ENCODE measurements around the gene MAP4K3. TPM values are rescaled to one million over a fixed set of nuclear protein-coding genes. Genes with fewer than 3 reads are reported as not detected.
"Not testable (repeated sequence)": the region's sequence is repeated elsewhere in the genome, so short reads cannot be mapped to it uniquely, and the experiment has no call there.

The MAP4K3 gene
- total and polyA plus RNA-seq, 12 donors, result 8.1 to 49.0 (median 40.2) TPM

DNA sequence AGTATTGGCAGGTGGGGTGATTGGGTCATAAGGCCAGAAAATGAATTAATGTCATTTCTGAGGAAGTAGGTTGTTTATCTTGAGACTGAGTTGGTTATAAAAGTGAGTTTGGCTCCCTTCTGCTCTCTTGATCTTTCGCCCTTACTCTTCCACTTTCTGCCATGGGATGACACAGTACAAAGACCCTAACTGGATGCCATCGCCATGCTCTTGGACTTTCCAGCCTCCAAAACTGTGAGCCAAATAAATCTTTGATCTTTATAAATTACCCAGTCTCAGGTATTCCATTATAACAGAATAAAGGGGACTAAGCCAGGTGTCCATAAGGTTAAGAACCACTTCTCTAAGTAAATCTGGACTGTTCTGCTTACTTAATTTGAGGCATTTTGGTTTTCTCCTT lies 44.4 kb downstream of the MAP4K3 start:
- no peak for DNase-seq
- no peak for ATAC-seq
- Histone ChIP-seq H3K9me3 (no peaks in the 10 kb centered on the region), H3K36me3 (no peaks in the 10 kb centered on the region), H3K4me1 (peaks cover 13 to 68% (median 48%) of the 10 kb centered on the region in 9 donors), H3K27me3 (no peaks in the 10 kb centered on the region), H3K27ac (no peak overlapping the region), H3K4me3 (no peak overlapping the region)
- 76 to 78% methylated on average over 2 of the region's 2 CpGs for WGBS, 2 donors
- intact Hi-C loops (cut with DNase I), result no loop called here
- TF ChIP-seq, protein P1, sequence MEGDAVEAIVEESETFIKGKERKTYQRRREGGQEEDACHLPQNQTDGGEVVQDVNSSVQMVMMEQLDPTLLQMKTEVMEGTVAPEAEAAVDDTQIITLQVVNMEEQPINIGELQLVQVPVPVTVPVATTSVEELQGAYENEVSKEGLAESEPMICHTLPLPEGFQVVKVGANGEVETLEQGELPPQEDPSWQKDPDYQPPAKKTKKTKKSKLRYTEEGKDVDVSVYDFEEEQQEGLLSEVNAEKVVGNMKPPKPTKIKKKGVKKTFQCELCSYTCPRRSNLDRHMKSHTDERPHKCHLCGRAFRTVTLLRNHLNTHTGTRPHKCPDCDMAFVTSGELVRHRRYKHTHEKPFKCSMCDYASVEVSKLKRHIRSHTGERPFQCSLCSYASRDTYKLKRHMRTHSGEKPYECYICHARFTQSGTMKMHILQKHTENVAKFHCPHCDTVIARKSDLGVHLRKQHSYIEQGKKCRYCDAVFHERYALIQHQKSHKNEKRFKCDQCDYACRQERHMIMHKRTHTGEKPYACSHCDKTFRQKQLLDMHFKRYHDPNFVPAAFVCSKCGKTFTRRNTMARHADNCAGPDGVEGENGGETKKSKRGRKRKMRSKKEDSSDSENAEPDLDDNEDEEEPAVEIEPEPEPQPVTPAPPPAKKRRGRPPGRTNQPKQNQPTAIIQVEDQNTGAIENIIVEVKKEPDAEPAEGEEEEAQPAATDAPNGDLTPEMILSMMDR (IDR thresholded peaks at IDR 0.05), result no peak

DNA sequence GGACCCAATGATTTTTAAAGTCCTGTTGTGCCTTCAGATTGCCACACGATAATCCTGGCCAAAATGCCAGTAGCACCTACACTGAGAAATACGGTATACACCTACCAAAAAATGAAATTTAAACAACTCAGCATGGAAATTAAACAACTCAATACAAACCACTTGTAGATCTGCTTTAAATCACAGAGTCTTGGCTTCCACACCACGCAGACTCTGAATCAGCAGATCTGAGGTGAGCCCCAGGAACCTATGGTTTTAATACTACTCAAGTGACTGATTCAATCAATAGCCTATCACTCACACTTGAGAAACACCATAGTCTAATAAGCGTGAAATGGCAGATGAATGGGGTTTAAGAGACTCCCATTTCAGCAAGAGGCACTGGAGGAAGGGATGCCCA lies 46.9 kb downstream of the MAP4K3 start:
- peaks cover 13 to 62% (median 49%) of the 10 kb centered on the region in 9 donors for H3K4me1 ChIP-seq
- DNase-seq, result no peak
- no peak overlapping the region for H3K27ac ChIP-seq
- TF ChIP-seq, protein P1 (IDR thresholded peaks at IDR 0.05), result no peak
- H3K9me3 ChIP-seq, result peaks cover 0 to 9% (median 0%) of the 10 kb centered on the region in 11 donors
- no peaks in the 10 kb centered on the region for H3K27me3 ChIP-seq
- ATAC-seq, result no peak
- H3K4me3 ChIP-seq, result no peak overlapping the region
- WGBS, 2 donors, result 86 to 89% methylated on average over 4 of the region's 4 CpGs
- no peaks in the 10 kb centered on the region for H3K36me3 ChIP-seq
- intact Hi-C loops (cut with DNase I), result no loop called here

DNA sequence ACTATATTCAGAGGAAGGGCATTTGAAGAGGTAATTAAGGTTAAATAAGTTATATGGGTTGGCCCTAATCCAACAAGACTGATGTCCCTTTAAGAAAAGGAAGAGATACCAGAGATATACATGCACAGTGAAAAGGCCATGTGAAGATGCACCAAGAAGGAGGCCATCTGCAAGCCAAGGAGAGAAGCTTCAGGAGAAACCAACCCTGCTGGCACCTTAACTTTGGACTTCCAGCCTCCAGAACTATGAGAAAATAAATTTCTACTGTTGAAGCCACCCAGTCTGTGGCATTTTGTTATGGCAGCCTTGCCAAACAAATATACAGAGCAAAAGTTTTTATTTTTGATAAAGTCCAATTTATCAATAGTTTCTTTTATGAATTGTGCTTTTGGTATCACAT lies 51.0 kb downstream of the MAP4K3 start:
- peaks cover 0 to 9% (median 0%) of the 10 kb centered on the region in 11 donors for H3K9me3 ChIP-seq
- no peaks in the 10 kb centered on the region for H3K27me3 ChIP-seq
- intact Hi-C loops (cut with DNase I), result loop anchor here in 3 of 10 donors (10.0 kb wide), 2 partner anchors 49 to 309 kb away; partner anchors contain the start of gene MAP4K3 (in 1 of the 3)
- H3K27ac ChIP-seq, result no peak overlapping the region
- H3K4me1 ChIP-seq, result peaks cover 3 to 57% (median 44%) of the 10 kb centered on the region in 9 donors
- DNase-seq, result no peak
- ATAC-seq, result no peak
- TF ChIP-seq, protein P1 (IDR thresholded peaks at IDR 0.05), result no peak
- H3K4me3 ChIP-seq, result no peak overlapping the region
- H3K36me3 ChIP-seq, result no peaks in the 10 kb centered on the region

DNA sequence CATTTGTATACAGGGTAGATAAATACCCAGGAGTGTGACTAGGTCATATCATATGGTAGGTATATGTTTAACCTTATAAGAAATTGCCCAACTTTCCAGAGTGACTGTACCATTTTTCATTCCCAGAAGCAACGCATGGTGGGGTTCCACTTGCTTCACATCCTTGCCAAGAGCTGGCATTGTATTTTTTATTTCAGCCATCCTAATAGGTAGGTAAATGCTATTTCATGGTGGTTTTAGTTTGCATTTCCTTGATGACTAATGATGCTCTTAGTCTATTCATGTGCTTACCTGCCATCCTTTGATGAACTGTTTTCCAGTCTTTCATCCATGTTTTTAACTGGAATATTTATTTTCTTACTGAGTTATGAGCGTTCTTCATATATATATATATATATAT lies 51.9 kb downstream of the MAP4K3 start:
- 95 to 97% methylated on average over 2 of the region's 2 CpGs for WGBS, 2 donors

DNA sequence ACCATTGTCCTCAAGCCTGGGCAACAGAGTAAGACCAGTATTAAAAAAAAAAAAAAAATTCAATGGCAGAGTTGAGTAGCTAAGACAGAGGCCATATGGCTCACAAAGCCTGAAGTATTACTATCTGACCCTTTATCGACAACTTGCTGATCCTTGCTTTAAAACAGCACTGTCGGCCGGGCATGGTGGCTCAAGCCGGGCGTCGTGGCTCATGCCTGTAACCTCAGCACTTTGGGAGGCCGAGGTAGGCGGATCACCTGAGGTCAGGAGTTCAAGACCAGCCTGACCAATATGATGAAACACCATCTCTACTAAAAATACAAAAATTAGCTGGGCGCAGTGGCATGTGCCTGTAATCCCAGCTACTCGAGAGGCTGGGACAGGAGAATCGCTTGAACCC lies 53.0 kb downstream of the MAP4K3 start:
- 96 to 98% methylated on average over 11 of the region's 11 CpGs for WGBS, 2 donors
- H3K9me3 ChIP-seq, H3K27ac ChIP-seq, DNase-seq, H3K4me3 ChIP-seq, H3K27me3 ChIP-seq, H3K36me3 ChIP-seq: not testable (repeated sequence)
- peaks cover 5 to 68% (median 60%) of the 10 kb centered on the region in 9 donors for H3K4me1 ChIP-seq
- intact Hi-C loops (cut with DNase I), result loop anchor here in 7 of 10 donors (5.0 to 10.0 kb wide), 7 partner anchors 51 to 313 kb away; partner anchors contain the start of gene MAP4K3 (in 2 of the 7)
- ATAC-seq, result peak in 1 of 8 donors; percentile 10

More for the DNA sequence above, 51.9 kb downstream of the MAP4K3 start:
- ATAC-seq (no peak), DNase-seq (no peak)
- H3K9me3 ChIP-seq, result peaks cover 0 to 9% (median 0%) of the 10 kb centered on the region in 11 donors
- no peak overlapping the region for H3K27ac ChIP-seq
- no peaks in the 10 kb centered on the region for H3K27me3 ChIP-seq
- peaks cover 5 to 63% (median 53%) of the 10 kb centered on the region in 9 donors for H3K4me1 ChIP-seq
- intact Hi-C loops (cut with DNase I), result loop anchor here in 3 of 10 donors (10.0 kb wide), 2 partner anchors 50 to 310 kb away; partner anchors contain the start of gene MAP4K3 (in 1 of the 3)
- no peaks in the 10 kb centered on the region for H3K36me3 ChIP-seq
- H3K4me3 ChIP-seq, result no peak overlapping the region
- TF ChIP-seq, protein P1 (IDR thresholded peaks at IDR 0.05), result no peak
